Measurements from ENCODE around the gene SDHAF3.

The SDHAF3 gene

GRCh38 chr7:97224316-97224715 is 106.8 kb downstream of the SDHAF3 start:
- DNase-seq, result no peak

- DNase-seq, result no peak
Measured at GRCh38 chr7:97226541-97226940, 109.0 kb downstream of the SDHAF3 start.

All from NCI-H2227 treated with DMSO at 0.1 percent for 48 hours (cell line).